Stimulated activated CD4-positive, alpha-beta T cell treated with anti-CD3 and anti-CD28 coated beads, Interleukin-1b, Interleukin-23, amount 100 ng/mL, for 24 hours (primary cell): Measurements from ENCODE around the gene C1QL1.
A peak's percentile ranks its signal among the peaks of the same experiment; 100 is the strongest.

ENCODE experiments used
- DNase-seq, 4 experiments: peaks; one replicate each; pipeline ENCODE4 v3.0.0-alpha.2; 2020; ENCODE audit warnings: low read depth in 4 of 4, low spot score in 1 of 4

Gene C1QL1

GRCh38 chr17:44989552-44990138 lies 21.5 kb upstream of the C1QL1 start:
- no peak for DNase-seq

DNA sequence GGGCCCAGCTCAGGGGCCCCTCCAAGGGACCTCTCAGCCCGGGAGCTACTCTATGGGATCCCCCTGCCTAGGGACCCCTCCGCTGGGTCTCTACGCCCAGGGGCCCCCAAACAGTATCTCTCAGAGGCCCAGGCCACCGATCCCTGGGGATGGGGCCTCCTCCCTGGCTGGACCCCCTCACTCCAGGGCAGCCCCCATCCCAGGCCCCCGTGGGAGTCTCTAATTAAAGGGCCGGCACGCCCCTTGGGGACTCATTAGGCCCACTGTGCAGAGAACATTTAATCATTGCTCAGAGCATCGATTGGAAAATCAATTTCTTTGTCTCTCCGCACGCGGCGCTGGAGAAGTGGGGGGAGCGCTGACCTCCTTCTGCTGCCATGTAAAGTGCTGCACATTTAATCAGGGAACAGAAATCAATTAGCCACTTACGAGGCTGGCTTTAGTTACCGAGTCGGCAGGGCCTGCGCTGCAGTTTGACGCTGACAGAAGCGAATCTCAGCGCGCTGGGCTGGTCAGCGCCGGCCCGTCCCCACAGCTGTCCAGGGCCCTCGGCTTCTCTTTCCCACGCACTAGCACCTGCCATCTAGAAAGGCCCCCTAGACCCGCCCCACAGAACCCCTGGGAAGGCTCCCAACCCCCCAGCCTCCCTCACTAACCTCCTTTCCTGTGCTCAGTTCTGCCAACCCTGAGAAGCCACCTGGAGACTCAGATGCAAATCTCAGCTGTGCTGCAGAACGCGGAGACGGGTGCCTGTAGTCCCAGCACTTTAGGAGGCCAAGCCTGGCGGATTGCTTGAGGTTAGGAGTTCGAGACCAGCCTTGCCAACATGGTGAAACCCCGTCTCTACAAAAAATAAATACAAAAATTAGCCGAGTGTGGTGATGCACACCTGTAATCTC lies 20.2 kb upstream of the C1QL1 start:
- no peak for DNase-seq

GRCh38 chr17:44983563-44983962 lies 15.5 kb upstream of the C1QL1 start:
- no peak for DNase-seq

GRCh38 chr17:44982113-44982702 lies 14.1 kb upstream of the C1QL1 start:
- DNase-seq = no peak

DNA sequence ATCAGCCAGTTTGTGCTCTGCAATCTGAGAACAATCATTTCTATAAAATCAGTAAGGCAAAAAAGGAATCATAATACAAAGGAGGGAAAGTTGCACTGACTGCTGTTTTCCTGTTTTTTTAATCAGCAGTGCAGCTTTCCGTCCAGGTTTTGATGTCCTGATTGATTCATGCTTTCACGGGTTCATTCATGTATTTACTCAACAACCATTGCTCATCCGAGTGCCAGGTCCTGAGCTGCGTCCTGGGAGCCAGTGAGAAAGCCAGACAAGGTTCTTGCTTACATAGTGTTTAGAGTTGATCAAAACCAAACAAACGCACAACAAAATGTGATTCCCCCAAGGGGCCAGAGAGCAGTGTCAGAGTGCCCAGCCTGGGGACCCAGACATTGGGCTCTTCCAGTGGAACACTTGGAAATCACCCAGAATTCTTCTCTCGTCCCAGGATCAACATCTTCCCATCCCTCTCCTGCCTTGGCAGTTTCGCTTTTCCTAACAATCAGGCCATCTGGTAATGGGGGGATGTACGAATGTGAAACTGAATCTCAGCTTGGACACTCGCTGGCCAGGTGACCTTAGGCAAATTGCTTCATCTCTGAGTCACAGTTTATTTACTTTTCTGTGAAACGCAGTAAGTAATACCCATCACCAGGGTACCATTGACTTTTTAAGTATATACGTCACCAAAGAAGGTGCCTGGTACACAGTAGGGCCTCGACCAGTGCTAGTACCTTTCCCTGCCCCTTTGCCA lies 13.3 kb upstream of the C1QL1 start:
- DNase-seq = no peak

GRCh38 chr17:44979426-44979995 lies 11.4 kb upstream of the C1QL1 start:
- no peak for DNase-seq

- no peak for DNase-seq
These were observed 10.7 kb upstream of the C1QL1 start for GRCh38 chr17:44978807-44979206.

DNA sequence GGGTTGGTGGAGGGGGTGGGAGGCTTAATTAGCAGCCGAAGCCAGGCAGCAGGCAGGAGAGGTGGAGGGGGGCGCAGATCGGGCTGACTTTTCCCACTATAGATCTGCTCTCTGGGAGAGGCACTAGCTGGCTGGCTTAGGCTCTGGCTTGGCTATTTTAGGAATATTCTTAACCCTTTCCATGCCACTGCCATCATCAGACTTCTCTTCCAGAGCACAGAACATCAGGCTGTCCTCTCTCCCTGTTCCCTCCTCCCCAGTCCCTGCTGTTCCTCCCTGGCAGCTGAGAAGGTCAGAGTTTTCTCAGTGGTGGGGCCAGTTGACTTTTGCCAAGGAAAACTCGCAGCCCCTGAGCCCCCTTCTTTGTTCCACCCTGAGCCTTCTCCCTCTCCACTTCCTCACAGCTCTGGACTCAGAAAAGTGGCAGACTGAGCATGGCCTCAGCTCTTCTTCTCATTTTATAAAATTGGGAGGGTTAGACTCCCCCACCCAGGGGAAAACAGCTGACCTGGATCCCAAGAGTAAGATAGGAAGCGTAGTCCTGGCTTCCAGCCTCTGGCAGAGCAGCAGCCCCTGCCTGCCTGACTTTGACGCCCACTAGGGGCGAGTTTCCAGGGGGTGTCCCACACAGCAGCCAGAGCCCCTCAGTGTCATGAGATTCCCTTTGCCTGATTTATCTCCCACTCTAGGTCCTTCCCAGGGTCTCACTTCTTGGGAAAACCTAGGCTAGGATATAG lies 9.9 kb upstream of the C1QL1 start:
- DNase-seq = no peak

DNA sequence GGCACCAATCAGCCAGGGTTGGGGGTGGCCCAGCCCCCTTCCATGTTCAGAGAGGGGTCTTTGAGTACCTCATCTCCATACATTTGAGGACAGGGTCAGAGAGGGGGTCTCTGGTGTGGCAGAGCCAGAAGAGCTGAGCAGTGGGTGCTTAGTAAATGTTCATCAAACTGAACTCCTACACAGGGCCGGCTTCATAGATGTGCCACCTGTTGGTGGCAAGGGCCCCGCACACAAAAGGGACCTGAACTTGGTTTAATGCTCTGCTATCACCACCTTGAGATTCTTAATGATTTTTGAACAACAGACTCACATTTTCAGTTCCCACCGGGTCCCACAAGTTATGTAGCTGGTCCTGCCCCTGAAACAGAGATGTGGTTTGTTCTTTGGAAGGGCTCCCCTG lies 9.0 kb upstream of the C1QL1 start:
- DNase-seq = no peak

DNA sequence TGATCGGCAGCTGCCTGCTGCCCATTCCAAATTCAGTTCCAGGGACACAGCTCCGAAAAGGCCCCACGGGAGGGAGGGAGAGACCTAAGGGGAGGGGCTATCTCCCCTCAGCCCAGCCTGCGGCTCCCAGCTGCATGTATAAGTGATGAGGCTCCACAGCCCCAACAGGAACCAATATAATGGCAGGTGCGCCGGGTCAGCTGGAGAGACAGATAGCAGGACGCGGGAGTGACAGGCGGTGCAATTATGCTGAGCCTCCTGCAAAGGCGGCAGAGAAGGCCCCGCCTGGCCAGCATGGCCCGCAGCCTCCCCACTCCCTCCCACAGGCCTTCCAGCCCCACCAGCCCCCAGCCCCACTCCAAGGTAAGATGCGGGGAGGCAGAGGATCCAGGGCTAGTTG lies 8.1 kb upstream of the C1QL1 start:
- DNase-seq = no peak

DNA sequence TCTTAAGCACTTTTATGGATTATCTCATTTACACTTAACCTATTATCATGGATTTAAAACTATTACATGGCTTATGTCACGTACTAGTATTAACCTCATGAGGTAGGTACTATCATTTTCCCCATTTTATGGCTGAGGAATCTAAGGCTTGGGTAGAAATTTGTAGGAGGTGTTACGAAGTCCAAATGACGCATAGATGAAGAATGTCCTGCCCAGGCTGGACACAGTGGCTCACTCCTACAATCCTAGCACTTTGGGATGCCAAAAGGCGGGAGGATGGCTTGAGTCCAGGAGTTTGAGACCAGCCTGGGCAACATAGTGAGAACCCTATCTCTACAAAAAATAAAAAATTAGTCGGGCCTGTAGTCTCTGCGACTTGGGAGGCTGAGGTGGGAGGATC lies 4.8 kb upstream of the C1QL1 start:
- DNase-seq = no peak

- peak in 2 of 4 experiments; percentile 33 to 57 for DNase-seq
These were observed 3.8 kb upstream of the C1QL1 start for GRCh38 chr17:44971776-44972483.

DNA sequence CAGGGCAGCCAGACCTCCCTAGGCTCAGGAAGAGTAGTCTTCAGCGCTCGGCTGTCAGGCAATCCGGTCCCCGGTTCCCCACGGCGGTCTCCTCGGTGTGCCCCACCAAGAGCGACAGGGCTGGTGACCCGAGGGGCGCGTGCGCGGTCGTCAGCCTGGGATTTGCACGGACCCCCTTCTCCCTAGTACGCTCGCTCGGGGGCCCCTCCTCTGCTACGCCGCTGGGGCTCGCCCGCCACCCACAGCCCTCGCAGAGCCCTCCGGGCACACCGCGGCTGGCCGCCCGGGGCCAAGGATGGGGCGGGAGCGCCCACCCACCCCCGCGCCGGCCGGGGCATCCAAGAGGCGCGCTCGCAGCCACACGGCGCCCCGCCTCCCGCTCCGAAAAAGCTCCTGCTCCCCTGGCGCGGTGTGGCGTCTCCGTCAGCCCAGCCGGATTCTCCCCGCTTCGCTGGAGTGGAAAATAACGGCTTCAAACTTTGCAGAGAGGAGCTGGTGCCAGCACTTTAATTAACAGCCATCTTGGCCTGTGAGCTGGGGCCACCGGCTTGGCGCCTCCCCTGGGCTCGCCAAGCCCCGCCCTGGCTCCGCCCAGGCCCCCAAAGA lies 2.1 kb upstream of the C1QL1 start:
- DNase-seq = no peak

DNA sequence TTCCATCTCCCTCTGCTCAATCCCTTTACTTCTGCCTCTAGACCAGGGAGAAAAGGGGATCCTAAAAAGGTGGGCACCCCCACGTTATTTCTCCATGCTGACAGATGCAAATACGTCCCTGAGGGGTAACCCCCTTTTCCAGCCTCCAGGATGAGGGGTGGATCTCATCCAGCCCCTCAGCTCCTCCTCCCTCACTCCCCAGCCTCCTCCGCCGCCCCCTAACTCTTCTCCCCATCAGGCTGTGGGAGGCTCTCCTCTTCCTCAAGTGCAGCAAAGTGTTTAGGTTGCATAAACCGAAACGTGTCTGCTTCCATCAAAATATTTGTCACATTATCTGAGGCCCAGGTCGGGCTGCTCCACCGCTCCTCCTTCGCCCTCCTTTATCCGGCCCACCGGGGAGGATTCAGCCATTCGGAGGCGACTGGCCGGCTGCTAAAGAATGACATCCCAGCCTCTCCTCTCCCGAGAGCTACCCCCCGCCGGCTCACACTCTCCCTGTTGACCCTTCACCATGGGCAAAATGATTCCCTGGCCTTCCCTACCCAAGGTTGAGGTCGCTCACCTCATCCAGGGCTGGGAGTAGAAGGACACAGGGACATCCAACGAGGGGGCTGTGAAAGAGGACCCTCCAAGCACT lies 1.2 kb upstream of the C1QL1 start:
- DNase-seq = no peak

- no peak for DNase-seq
These were observed 237 bp downstream of the C1QL1 start for GRCh38 chr17:44967907-44968224.

DNA sequence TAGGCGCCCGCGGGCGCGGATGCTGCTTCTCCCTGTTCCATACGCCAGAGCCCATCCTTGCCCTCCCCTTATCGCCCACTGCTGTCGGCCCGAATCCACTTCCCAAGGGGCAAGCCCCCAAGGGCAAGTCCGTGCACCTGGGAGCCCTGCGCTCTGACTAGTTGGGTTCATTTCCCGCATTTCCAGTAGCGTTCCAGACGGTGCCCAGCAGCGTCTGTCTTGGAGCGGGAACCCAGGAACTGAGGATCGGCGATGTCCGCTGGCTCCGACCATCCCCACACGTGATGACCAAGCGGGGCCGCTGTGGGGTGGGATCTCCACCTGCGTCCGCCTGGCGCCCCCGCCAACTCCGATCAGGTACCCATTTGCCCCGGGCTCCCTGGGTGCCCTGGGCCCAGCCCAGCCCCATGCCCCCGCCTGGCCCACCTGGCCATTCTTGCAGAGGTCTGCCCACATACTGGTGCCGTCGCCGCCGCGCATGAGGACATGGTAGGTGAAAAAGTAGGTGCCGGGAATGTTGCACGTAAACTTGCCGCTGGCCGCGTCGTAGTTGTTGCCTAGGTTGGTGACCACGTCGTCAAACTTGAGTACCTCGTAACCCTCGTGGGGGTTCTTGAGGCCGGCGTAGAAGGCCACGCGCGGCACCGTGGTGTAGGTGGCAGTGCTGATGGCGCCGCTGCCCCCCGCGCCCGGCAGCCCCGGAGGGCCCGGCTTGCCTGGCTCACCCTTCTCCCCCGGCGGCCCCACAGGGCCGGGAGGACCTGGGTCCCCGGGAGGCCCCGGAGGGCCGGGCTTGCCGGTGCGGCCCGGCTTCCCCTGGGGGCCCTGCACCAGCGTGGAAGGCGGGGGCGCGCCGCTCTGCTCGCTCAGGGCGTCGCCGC lies 837 bp downstream of the C1QL1 start:
- no peak for DNase-seq

DNA sequence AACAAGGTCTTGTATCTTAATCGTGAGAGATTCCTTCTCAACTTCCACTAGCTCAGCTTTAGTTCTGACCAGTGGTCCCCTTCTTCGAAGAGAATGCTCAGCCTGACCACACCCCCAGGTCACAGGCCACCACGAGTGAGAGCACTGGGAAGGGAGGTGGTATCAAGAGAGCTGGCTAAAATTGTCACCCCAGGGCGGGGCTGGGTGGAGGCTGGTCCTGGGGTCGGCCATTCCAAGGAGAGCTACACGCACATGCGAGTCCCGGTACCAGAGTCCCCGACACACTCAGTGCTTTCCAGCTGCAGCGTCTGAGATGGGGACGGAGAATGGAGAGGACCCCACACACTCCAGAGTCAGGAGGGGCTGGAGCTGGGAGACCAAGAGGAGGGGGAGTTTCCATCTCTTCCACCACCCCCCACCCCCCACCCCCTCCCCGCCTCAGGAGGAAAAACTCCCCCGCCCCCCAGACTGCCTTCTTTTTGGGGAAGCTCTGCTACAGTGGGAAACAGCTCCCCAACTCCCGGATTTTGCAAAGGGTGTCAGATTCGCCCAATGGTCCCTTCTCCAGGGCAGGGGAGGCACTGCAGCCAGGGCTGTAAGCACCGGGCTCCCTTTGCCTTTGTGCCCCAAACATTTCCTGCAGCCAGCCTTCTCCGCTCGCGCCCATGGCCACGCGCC lies 1.6 kb downstream of the C1QL1 start:
- DNase-seq = no peak
